ENCODE data around the gene FNDC7.

- TF ChIP-seq EP300 (IDR thresholded peaks at IDR 0.05): no peak
- TF ChIP-seq, protein P1, sequence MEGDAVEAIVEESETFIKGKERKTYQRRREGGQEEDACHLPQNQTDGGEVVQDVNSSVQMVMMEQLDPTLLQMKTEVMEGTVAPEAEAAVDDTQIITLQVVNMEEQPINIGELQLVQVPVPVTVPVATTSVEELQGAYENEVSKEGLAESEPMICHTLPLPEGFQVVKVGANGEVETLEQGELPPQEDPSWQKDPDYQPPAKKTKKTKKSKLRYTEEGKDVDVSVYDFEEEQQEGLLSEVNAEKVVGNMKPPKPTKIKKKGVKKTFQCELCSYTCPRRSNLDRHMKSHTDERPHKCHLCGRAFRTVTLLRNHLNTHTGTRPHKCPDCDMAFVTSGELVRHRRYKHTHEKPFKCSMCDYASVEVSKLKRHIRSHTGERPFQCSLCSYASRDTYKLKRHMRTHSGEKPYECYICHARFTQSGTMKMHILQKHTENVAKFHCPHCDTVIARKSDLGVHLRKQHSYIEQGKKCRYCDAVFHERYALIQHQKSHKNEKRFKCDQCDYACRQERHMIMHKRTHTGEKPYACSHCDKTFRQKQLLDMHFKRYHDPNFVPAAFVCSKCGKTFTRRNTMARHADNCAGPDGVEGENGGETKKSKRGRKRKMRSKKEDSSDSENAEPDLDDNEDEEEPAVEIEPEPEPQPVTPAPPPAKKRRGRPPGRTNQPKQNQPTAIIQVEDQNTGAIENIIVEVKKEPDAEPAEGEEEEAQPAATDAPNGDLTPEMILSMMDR (IDR thresholded peaks at IDR 0.05): no peak
Observed at GRCh38 chr1:108665771-108666170, 46.9 kb upstream of the FNDC7 start.
